Mesodermal cell (in vitro differentiated cells): Measurements from ENCODE around the gene HSPA1L.
"Not testable (repeated sequence)": the region's sequence is repeated elsewhere in the genome, so short reads cannot be mapped to it uniquely, and the experiment has no call there.

Experiments
- H3K27ac ChIP-seq: 2 replicates; pipeline ENCODE4 v1.7.0; 2013; ENCODE audit warnings: mild to moderate bottlenecking, low read depth, low read length, moderate library complexity; ENCODE audit not compliant: severe bottlenecking
- H3K36me3 ChIP-seq: 2 replicates; pipeline ENCODE4 v1.7.1; 2013; ENCODE audit warnings: mild to moderate bottlenecking, low read length, moderate library complexity; ENCODE audit not compliant: control insufficient read depth, insufficient read depth
- H3K4me1 ChIP-seq: one replicate; pipeline ENCODE4 v1.7.1; 2013; ENCODE audit warnings: mild to moderate bottlenecking, low read length; ENCODE audit not compliant: insufficient read depth, control insufficient read depth, poor library complexity, severe bottlenecking
- H3K4me3 ChIP-seq: 2 replicates; pipeline ENCODE4 v1.7.0; 2013; ENCODE audit warnings: low read length, control low read depth, mild to moderate bottlenecking; ENCODE audit not compliant: insufficient read depth, poor library complexity, severe bottlenecking; ENCODE audit errors: extremely low read depth
- H3K9me3 ChIP-seq: 2 replicates; pipeline ENCODE4 v1.7.1; 2013; ENCODE audit warnings: mild to moderate bottlenecking, low read length, moderate library complexity; ENCODE audit not compliant: control insufficient read depth
- WGBS, 2 experiments: methylation state at CpG; one replicate each; pipeline ENCODE4 v1.1.5; 2013; ENCODE audit warnings: missing lambda C conversion rate in 2 of 2; ENCODE audit not compliant: insufficient coverage in 2 of 2; 5-methylcytosine and 5-hydroxymethylcytosine counted together

The HSPA1L gene

DNA sequence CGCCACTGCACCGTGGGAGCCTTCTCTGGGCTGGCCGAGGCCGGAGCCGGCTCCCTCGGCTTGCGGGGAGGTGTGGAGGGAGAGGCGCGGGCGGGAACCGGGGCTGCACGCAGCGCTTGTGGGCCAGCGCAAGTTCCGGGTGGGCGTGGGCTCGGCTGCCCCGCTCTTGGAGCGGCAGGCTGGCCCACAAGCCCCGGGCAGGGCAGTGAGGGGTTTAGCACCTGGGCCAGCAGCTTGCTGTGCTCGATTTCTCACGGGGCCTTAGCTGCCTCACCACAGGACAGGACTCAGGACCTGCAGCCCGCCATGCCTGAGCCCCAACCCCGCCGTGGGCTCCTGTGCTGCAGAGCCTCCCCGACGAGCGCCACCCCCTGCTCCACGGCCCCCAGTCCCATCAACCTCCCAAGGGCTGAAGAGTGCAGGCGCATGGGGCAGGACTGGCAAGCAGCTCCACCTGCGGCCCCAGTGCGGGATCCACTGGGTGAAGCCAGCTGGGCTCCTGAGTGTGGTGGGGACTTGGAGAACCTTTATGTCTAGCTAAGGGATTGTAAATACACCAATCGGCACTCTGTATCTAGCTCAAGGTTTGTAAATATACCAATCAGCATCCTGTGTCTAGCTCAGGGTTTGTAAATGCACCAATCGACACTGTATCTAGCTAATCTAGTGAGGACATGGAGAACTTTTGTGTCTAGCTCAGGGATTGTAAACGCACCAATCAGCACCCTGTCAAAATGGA lies 37.1 kb upstream of the HSPA1L start:
- not testable (repeated sequence) for H3K27ac ChIP-seq, H3K4me1 ChIP-seq, H3K4me3 ChIP-seq, H3K9me3 ChIP-seq
- WGBS, 2 experiments: 89 to 94% methylated on average over 15 to 33 of the region's 35 CpGs
- peaks cover 24% of the 10 kb centered on the region for H3K36me3 ChIP-seq

DNA sequence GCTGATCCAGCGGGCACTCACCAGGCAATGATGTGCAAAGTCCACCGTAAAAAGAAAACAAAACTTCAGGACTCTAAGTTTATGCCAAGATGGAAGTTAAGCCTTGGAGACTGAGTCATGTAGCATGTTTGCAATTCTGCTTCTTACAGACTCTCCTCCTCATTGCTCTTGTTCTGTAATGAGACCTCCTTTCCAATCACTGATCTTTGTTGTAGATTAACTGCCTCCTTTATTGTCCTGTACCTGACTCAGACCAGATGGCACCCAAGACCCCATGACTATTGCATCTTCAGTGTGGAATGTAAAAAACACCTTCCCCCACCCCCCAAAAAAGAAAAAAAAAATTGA lies 36.4 kb upstream of the HSPA1L start:
- no peak overlapping the region for H3K27ac ChIP-seq
- WGBS, 2 experiments: 91 to 94% methylated on average over 2 of the region's 2 CpGs
- H3K4me1 ChIP-seq: peaks cover 8% of the 10 kb centered on the region
- peaks cover 9% of the 10 kb centered on the region for H3K9me3 ChIP-seq
- H3K36me3 ChIP-seq: peaks cover 17% of the 10 kb centered on the region
- H3K4me3 ChIP-seq: no peak overlapping the region

DNA sequence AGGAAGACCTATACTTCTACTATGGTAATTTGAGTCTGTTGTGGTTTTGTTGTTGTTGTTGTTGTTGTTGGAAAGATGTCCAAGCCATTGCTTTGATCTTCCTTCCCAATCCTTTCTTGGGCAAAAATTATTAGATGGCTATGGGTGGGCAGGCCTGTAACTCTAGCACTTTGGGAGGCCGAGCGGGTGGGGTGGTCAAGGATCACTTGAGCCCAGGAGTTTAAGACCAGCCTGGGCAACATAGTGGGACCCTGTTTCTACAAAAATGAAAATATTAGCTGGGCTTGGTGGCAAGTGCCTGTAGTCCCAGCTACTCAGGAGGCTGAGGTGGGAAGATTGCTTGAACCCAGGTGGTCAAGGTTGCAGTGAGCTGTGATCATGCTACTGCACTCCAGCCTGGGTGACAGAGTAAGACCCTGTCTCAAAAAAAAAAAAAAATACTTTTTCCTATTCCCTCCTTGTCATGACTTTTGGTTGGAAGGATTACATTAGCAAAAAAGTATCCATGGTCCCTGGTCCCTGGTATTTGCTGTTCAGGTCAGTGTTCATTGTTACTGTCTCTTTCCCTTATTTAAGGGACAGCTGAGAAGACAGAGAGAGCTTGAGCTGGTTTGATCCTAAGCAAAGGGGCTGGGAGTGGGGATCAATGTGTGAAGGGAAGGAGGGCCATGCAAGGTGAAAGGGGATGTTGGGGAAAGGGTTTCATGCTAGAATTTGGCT lies 35.8 kb upstream of the HSPA1L start:
- peaks cover 8% of the 10 kb centered on the region for H3K4me1 ChIP-seq
- 94 to 100% methylated on average over 2 of the region's 2 CpGs for WGBS, 2 experiments
- peaks cover 13% of the 10 kb centered on the region for H3K36me3 ChIP-seq
- no peak overlapping the region for H3K4me3 ChIP-seq
- H3K27ac ChIP-seq: no peak overlapping the region
- H3K9me3 ChIP-seq: peaks cover 9% of the 10 kb centered on the region

DNA sequence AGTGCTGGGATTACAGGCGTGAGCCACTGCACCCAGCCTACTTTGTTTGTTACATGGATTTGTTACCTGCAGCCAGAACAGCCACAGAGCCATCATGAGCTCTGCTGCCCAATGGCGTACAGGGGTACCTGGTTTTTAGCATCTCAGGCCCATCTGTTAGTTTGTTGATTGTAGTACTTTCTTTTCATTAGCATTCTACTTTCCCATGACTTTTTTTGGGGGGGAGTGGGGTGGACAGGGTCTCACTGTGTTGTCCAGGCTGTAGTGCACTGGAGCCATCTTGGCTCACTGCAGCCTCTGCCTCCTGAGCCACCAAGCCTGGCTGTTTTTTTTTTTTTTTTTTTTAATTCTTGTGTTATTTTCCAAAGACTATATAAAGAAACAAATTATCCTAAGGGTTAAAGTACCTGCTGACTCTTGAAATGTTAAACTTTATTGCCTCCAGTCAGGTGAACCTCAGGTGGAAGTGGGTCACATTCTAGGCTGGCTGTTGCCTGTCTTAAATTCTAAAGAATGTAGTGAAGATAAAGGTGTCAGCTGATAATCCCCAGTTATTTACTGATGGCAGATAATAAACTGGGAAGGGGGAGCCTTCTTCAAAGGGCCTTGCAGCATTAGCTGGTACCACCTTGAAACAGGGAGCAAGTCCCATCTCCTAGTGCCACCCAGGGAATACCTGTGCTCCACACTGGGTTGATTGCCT lies 32.3 kb upstream of the HSPA1L start:
- Histone ChIP-seq H3K4me3 (no peak overlapping the region), H3K9me3 (no peaks in the 10 kb centered on the region), H3K27ac (no peak overlapping the region), H3K36me3 (no peaks in the 10 kb centered on the region), H3K4me1 (peaks cover 8% of the 10 kb centered on the region)
- 85 to 94% methylated on average over 1 to 2 of the region's 2 CpGs for WGBS, 2 experiments

DNA sequence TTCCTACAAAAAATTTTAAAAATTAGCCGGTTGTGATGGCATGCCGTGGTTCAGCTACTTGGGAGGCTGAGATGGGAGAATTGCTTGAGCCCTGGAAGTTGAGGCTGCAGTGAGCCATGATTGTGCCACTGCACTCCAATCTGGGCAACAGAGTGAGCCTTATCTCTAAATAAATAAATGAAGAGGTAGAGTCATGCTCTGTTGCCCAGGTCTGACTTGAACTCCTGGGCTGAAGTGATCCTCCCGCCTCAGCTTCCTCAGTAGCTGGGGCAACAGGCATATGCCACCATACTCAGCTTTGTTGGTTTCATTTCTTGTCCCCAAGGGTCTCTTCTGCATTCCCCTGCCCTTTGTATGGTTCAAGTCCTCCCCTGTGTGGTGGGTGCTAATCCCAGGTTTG lies 29.4 kb upstream of the HSPA1L start:
- no peak overlapping the region for H3K4me3 ChIP-seq
- H3K27ac ChIP-seq: no peak overlapping the region
- no peaks in the 10 kb centered on the region for H3K4me1 ChIP-seq
- 96 to 100% methylated on average over 3 of the region's 3 CpGs for WGBS, 2 experiments
- H3K36me3 ChIP-seq: peaks cover 18% of the 10 kb centered on the region
- H3K9me3 ChIP-seq: no peaks in the 10 kb centered on the region

DNA sequence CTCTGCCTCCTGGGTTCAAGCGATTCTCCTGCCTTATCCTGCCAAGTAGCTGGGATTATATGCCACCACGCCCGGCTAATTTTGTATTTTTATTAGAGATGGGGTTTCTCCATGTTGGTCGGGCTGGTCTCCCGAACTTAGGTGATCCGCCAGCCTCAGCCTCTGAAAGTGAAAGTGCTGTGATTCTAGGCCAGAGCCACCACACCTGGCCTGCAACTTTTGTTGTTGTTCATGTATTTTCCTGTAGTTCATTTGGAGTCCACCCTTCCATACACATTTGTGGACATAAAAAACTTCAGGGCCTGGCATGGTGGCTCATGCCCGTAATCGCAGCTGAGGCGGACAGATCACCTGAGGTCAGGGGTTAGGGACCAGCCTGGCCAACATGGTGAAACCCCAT lies 27.0 kb upstream of the HSPA1L start:
- Histone ChIP-seq H3K4me3 (no peak overlapping the region), H3K9me3 (no peaks in the 10 kb centered on the region), H3K4me1 (peaks cover 3% of the 10 kb centered on the region), H3K27ac (no peak overlapping the region), H3K36me3 (peaks cover 43% of the 10 kb centered on the region)
- 97 to 100% methylated on average over 4 to 6 of the region's 9 CpGs for WGBS, 2 experiments

DNA sequence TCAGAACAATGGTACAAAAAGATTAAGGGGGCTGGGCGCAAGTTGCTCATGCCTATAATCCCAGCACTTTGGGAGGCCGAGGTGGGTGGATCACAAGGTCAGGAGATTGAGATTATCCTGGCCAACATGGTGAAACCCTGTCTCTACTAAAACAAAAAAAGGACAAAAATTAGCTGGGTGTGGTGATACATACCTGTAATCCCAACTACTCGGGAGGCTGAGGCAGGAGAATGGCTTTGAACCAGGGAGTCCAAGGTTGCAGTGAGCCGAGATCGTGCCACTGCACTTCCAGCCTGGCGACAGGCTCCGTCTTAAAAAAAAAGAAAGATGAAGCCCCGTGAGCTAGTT lies 24.7 kb upstream of the HSPA1L start:
- H3K4me3 ChIP-seq, H3K9me3 ChIP-seq, H3K4me1 ChIP-seq, H3K27ac ChIP-seq: not testable (repeated sequence)
- 98 to 100% methylated on average over 5 to 7 of the region's 8 CpGs for WGBS, 2 experiments
- H3K36me3 ChIP-seq: peaks cover 57% of the 10 kb centered on the region

DNA sequence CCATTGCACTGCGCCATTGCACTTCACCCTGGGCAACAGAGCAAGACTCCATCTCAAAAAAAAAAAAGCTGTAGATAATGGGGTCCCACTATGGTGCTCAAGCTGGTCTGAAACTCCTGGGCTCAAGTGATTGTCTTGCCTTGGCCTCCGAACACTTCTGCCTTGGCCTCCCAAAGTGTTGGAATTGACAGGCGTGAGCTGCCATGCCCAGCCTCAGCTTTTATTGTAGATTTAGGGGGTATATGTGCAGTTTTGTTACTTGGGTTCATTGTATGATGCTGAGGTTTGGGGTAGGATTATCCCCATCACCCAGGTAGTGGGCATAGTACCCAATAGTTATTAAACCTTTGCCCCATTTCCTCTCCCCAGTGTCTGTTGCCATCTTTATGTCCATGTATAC lies 23.9 kb upstream of the HSPA1L start:
- Histone ChIP-seq H3K36me3 (peaks cover 57% of the 10 kb centered on the region), H3K4me1 (peaks cover 3% of the 10 kb centered on the region), H3K4me3 (no peak overlapping the region), H3K9me3 (no peaks in the 10 kb centered on the region), H3K27ac (no peak overlapping the region)
- WGBS, 2 experiments: 84 to 100% methylated on average over 1 to 2 of the region's 3 CpGs

DNA sequence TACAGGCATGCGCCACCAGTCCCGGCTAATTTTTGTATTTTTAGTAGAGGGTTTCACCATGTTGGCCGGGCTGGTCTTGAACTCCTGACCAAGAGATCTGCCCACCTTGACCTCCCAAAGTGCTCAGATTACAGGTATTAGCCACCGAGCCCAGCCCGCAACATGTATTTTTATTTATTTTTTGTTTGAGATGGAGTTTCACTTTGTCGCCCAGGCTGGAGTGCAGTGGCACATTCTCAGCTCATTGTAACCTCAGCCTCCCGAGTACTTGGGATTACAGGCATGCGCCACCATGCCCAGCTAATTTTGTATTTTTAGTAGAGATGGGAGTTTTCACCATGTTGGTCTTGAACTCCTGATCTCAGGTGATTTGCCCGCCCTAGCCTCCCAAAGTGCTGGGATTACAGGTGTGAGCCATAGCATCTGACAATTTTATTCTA lies 23.1 kb upstream of the HSPA1L start:
- H3K36me3 ChIP-seq: peaks cover 57% of the 10 kb centered on the region
- H3K9me3 ChIP-seq, H3K4me1 ChIP-seq, H3K27ac ChIP-seq: not testable (repeated sequence)
- WGBS, 2 experiments: 98% methylated on average over 5 to 6 of the region's 9 CpGs
- peak overlapping the region; percentile 90 for H3K4me3 ChIP-seq

DNA sequence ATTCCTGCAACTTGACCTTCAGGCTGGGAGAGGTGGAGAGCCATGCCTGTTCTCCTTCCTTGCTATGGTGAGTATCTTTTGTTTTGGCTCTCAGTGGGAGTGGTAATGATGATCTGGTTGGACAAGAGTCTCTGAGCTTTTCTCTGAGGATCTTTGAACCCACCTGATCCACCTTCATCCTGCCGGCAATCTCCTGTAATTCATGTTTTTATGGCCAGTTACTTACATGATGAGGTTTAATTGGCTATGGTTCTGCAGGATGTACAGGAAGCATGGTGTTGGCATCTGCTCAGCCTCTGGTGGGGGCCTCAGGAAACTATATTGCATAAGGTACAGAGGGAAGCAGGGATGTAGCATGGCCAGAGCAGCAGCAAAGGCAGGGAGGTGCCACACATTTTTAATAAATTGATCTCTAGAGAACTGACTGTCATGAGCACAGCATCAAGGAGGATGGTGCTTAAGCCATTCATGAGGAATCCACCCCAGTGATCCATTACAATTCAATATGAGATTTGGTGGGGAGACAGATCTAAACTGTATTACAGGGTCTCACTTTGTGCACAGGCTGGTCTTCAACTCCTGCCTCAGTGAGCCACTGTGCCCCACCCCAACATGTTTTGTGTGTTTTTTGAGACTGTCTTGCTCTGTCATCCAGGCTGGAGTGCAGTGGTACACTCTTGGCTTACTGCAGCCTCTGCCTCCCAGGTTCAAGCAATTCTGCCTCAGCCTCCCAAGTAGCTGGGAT lies 22.5 kb upstream of the HSPA1L start:
- Histone ChIP-seq H3K9me3 (no peaks in the 10 kb centered on the region), H3K4me3 (peak overlapping the region; percentile 90), H3K27ac (peak overlapping the region; percentile 8), H3K4me1 (peaks cover 3% of the 10 kb centered on the region), H3K36me3 (peaks cover 57% of the 10 kb centered on the region)
- WGBS, 2 experiments: 57 to 80% methylated on average over 1 of the region's 1 CpG
